CD4-positive, alpha-beta T cell treated with Interleukin-21 for 1 hour (primary cell): ENCODE results near the gene MCM10.
"Not testable (repeated sequence)": the region's sequence is repeated elsewhere in the genome, so short reads cannot be mapped to it uniquely, and the experiment has no call there.

Experiments used
- DNase-seq: peaks from one replicate; pipeline ENCODE4 v3.0.0-alpha.2; 2020

The MCM10 gene

DNA sequence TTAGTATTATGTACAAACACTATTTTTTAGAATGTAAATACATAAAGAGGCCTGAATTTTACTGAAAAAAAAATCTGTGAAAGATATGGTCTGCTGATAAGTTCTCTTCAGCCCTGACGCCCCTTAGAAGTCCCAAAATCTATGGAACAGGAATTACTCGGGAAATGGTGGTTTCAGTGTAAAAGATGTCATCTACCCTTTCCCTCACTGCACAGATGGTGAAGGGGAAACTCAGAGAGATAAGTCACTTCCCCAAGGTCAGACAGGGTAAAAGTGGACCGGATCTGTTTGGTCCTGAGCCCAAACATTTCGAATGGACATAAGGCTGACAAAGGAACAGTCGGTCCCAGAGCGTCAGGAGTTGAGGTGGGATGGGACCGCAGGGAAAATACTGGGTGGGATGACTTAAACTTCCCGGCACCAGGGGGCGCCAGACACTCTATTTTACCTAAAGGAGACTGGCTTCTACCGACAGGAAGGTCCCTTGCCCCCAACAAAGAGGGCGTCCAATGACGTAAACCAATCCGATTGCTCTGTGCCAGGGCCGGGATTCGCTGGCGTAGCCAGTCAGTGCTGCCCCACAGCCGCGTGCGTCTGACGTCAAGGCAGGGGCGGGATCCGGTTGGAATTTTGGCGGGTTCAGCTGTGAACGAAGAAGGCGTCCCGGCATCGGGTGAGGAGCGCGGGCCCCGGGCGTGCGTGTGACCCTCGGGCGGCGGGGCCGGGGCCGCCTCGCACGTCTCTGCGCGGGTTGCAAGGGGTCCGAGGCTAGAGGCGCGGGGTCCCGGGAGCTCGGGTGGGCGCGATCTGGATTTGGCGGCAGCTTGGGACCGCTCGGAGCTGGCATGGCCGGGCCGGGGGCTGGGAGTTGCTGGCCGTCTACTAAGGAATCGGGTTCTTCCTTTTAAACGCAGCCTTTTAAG, at the start of gene MCM10:
Gene MCM10 (plus strand): TSS at position 625 of the 923 bp plus-strand sequence. CDS start 2,645 bp downstream, outside the sequence.
- DNase-seq: peak; percentile 98

DNA sequence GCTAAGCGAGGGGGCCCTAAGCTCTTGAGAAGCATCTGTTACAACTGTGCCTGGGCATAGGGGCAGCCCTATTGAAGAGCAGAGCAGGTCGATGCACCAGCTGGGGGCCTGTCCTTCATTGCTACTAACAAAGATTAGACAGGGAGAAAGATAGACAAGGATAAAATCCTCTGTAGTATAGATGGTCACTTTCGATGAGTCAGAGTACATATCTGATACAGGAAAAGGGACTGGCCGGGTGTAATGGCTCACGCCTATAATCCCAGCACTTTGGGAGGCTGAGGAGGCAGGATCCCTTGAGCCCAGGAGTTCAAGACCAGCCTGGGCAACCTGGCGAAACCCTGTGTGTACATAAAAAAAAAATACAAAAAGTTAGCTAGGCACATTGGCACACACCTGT, 47.8 kb upstream of the MCM10 start:
- no peak for DNase-seq

DNA sequence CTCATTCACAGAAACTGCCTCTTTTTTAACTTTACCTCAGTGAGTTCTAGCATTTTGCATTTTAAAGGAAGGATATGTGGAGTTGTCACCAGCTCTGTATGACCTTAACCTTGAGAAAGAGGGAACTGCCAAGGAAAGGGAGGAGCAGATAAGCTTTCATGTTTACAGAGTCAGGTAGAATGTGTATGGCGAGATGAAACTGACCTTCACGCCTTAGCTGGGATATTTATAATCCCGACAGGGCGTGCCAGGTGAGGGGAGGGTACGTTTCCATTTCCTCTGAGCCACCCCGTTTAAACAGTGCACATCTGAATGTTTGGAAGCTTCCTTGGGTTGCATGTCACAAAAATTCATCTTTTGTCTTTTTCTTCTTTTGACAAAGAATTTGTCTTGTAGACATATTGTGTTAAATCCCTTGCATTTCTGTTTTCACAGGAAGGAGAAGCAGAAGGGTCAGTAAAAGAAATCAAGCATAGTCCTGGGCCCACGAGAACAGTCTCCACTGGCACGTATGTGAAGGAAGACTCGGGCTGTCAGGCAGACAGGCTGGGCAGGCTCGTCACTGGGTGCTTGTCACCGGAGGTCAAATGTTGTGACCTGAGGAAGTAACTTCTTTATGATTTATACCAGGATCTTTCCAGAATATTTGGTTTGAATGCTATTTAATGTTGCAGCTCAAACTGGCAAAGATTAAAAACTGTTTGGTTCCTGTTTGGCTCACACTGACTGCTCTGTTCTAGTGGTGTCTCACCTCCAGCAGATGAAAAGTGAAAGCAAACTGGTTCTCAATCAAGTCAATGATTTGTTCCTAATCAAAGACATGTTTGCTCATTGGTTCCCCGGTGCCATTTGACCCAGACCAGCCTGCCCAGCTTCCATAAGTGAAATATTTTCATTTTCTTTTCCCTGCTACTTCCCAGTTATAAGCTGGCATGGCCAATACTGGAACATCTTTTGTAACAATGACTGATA, 45.2 kb upstream of the MCM10 start:
- peak; percentile 55 for DNase-seq

DNA sequence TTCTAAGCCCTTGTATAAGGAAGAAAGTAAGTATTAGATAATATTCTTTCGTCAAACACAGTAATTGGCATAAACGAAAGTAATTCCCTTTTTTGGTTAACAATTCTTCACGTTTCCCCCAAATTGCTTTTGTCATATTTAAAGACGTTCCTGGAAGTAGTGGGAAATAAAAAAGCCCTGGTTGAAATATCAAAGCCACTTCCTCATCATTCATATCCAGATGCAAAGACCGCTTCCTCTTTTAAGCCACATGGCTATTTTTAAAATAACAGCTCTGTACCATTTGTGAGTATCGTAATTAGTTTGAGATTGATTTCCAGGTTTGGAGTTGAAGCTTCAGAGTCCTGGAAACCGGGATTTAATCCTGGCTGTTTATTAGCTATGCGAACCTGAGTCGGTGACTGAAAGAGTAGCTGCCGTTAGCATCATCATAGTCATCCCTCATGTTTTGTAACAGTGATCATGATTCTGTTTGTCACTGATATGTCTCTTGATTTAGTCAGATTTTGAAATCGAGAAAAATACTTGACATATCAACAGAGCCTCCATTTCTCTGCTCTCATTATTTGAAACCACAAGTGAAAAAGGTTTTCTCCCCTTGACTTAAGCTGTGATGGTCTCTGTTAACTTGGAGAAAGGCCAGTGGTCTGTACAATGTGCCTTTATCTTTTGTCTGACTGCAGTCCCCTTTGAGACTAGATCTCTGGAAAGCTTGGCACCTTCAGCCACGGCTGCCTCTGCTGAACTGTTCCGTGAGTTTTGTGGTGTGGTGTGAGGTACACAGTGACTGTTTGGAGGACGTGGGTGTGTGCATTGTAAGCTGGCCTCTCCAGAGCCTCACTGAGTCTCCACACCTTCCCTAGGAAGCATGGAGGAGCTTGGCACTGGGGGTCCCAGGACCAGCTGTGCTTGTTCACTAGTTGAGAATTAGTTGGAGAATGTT, 43.2 kb upstream of the MCM10 start:
- no peak for DNase-seq

DNA sequence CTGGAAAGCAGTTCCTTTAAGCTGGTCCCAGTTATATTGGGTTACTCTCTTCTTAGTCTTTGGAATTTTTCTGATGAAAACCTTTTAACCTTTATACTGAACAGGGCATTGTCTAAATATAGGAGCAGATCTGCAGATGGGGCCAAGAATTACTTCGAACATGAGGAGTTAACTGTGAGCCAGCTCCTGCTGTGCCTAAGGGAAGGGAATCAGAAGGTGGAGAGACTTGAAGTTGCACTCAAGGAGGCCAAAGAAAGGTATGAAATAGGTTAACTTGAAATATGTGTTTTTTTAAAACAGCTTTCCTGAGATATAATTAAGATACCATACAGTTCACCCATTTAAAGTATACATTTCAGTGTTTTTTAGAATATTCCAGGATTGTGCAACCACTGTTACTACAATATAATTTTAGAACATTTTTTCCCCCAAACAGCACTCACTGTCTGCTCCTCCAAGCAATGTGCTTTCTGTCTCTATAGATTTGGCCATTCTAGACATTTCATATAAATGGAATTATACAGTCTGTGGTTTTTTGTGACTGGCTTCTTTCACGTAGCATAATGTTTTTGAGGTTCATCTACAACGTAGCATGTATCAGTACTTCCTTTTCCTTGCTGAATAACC, 42.5 kb upstream of the MCM10 start:
- no peak for DNase-seq

DNA sequence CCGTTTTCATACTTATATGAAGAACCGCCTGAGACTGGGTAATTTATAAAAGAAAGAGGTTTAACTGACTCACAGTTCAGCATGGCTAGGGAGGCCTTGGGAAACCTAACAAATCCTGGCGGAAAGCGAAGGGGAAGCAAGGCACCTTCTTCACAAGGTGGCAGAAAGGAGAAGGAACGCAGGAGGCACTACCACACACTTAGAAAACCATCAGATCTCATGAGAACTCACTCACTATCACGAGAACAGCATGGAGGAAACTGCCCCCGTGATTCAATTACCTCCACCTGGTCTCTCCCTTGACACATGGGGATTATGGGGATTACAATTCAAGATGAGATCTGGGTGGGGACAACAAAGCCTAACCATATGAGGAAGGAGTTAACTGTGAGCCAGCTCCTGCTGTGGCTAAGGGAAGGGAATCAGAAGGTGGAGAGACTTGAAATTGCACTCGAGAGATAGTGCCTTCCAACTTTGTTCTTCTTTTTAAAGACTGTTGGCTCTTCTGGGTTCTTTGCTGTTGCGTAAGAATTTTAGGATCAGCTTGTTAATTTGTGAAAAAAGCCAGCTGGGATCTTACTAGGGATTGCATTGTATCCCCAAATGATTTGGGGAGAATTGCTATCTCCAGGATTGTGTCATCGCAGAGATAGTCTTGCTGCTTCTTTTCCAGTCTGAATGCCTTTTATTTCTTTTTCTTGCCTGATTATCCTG, 40.4 kb upstream of the MCM10 start:
- no peak for DNase-seq

DNA sequence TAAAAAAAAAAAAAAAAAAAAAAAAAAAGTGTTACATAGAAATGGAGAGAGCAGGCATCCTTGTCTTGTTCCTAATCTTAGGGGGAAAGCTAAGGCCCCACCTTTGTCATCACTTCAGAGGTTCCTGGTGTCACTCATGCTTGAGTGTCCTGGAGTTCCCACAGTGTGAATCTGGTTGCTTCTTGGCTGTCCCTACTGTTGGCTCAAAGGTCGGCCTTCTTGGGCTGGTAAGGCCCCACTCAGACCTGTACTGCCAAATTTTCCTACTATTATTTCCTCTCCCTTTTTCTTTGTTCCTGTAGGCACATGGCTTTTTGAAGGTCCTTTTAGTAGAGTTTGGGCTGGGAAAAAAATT, 39.9 kb upstream of the MCM10 start:
- DNase-seq: no peak

DNA sequence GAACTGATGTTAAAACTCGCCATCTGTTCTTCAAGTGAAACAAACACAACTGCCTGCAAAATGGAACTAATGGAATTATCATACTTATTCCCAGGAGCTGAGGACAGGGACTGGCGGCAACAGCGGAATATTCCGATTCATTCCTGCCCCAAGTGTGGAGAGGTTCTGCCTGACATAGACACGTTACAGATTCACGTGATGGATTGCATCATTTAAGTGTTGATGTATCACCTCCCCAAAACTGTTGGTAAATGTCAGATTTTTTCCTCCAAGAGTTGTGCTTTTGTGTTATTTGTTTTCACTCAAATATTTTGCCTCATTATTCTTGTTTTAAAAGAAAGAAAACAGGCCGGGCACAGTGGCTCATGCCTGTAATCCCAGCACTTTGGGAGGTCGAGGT, 24.7 kb upstream of the MCM10 start:
- DNase-seq: no peak

DNA sequence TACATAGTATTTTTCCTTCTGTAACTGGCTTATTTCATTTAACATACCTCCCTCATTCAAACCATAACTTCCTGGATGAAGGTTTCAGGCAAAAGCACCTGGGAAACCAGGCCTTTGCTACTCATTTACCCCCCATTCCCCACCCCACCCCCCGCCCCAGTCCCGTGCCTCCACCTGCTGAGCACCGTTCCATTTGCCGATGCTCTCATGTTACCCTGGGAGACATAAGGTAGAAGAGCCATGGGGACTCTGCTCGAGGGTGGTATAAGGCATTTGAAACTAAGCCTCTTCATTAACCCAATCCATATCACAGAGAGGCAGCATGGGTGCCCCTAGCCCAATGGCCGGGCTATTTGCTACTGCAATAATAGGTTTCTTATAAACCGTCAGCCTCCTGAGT, 22.2 kb upstream of the MCM10 start:
- no peak for DNase-seq

DNA sequence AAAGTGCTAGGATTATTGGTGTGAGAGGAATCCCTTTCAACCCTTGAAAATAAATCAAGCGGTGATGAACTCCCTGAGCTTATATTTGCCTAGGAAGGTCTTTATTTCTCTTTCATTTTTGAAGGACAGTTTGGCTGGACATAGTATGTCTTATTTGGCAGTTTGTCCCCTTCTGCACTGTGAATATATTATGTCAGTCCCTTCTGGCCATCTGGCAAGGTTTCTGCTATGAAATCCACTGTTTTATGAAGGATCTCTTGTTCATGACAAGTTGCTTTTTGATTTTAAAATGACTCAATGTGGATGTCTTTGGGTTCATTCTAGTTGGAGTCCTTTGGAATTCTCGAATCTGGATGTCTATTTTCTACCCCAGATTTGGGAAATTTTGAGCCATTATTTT, 21.7 kb upstream of the MCM10 start:
- DNase-seq: no peak

DNA sequence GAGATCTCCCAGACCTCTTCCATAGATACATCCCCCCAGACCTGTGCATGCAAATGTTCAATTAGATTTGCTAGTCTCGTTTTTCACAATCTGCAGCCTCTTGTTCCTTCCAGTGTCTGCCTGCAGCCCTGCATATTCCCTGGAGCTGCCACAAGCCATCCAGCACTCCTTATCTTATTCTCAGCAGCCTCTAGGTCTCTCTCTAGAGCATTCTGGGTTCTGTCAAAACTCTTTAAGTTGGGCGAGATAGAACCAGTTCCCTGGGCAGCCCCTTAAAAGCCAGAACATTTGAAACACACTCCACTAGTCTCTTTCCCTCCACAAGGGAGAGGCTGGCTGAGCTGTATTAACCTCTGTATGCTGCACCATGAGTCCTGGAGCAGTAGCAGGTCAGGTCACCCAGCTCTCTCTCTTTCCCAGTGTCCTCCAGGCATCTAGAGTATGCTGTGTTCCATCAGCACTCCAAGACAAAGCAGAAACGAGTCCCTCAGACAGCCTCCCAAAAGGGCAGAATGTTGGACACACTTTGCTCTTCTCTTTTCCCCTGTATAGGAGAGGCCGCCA, 20.6 kb upstream of the MCM10 start:
- no peak for DNase-seq

DNA sequence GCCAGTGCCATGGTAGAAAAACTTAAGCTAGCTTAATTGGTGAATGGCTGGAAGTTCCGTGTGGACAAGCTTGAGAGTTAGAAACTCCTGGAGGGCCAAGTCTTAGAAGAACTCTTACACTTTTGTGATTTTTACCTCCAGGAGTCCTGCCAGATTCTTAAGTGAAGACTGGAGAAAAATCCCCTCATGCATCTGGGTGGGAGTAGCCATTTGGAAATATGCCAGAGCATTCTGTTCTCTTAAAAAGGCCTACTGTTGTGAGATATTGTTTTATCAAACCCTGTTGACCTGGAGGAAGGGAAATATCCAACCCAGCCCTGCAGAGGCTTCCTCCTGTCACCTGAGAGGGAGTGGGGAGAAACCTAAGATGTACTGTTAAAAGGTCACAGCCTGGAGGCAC, 17.6 kb upstream of the MCM10 start:
- DNase-seq: no peak

DNA sequence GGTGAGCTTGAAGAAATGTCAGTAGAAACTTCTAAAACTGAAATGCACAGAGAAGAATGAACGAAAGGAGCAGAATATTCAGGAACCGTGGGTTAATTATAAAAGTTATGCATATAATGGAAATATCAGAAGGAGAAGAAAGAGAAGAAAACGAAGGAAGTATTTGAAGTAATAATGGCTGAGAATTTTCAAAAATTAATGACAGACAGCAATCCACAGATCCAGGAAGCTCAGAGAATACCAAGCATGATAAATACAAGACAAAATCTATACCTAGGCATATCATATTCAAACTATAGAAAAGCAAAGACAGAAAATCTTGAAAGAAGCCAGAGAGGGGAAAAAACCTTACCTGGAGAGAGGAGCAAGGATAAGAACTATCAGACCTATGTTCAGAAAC, 16.5 kb upstream of the MCM10 start:
- no peak for DNase-seq

DNA sequence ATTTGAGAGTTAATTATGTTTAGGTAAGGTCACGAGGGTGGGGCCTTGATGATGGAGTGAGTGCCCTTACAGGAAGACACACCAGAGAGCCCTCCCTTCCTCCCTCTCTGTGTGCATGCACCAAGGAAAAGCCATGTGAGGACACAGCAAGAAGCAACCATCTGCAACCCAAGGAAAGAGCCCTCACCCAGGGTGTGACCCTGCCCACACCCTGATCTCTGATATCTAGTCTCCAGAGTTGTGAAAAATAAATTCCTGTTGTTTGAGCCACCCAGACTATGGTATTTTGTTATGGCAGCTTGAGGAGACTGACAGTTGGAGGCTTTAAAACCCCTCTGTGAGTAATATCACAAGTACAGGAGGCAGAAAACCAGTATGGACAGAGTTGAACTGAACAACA, 15.0 kb upstream of the MCM10 start:
- DNase-seq: no peak

DNA sequence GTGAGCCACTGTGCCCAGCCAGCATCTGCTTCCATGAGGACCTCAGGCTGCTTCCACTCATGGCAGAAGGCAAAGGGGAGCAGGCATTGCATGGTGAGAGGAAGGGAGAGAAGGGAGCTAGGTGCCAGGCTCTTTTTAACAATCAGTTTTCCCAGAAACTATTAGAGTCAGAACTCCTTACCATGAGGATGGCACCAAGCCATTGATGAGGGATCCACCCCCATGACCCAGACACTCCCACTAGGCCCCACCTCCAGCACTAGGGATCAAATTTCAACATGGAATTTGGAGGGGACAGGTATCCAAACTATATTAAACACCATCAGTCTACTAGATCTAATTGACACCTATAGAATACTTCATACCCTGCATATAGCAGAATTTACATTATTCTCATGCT, 14.2 kb upstream of the MCM10 start:
- DNase-seq: no peak

DNA sequence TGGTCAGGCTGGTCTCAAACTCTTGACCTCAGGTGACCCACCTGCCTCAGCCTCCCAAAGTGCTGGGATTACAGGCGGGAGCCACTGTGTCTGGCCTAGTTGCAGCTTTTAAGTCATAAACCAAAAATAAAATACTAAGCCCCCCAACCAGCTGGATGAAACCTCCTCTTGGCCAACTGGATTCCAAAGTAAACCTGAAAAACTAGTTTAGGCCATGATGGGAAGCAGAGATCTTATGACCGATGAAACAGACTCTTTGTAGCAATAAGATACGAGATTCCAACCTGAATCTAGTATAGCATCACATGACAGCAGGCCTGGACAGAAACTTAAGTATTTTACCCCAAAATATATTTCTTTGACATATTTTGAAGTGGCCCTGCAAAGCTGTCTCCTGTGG, 9.1 kb upstream of the MCM10 start:
- DNase-seq: no peak

DNA sequence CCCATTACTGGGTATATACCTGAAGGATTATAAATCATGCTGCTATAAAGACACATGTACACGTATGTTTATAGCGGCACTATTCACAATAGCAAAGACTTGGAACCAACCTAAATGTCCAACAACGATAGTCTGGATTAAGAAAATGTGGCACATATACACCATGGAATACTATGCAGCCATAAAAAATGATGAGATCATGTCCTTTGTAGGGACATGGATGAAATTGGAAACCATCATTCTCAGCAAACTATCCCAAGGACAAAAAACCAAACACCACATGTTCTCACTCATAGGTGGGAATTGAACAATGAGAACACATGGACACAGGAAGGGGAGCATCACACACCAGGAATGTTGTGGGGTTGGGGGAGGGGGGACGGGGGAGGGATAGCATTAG, 5.5 kb upstream of the MCM10 start:
- not testable (repeated sequence) for DNase-seq

DNA sequence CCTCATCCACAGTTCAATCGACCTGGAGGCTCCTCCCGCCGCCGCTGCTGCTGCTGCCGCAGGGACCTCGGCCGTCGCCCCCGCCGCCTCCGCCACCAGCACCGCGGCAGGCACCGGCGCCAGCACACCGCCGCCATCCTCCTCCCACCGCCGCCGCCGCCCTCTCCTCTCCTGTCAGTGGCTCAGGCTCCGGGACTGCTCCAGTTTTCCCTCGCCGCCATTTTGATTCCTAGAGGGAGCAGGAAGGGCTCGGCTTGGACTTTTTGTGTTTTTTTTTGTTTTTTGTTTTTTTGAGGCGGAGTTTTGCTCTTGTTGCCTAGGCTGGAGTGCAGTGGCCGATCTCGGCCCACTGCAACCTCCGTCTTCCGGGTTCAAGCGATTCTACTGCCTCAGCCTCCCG, 3.0 kb upstream of the MCM10 start:
- peak; percentile 21 for DNase-seq

DNA sequence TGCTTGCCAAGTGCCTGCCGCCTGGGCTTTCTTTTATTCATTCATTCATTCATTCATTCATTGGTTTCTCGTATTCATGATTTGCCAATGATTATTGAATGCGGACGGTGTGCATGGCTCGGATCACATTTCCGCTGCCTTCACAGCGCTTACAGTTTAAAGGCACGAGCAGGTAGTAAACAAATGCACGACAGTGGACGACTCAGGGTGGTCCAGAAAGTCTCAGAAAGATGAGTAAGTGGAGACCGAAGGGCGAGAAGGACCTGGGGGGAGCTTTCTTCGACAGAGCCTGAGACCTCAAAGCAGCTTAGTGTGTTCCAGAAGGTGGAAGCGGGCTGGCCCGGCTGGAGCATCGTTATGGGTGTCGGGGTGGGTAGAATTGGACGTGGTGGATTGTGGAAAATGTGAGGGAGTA, 506 bp downstream of the MCM10 start:
- DNase-seq: no peak

DNA sequence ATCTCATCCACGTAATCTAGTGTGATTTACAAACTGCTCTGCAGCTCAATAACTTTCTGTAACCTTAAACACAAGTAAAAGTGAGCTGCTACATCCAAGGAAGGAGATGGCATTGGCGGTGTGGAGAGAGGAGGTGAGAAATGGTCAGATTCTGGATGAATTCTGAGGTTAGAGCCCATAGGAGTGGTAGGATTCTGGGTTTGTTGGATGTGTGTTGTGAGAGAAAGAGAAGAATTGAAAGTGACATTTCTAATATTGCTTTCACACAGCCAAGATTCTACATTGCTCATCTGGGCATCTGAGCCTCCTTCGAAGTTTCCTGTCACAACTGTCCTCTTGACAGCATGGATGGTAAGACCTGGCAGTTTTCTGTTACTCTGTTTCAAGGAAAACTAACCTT, 2.5 kb downstream of the MCM10 start:
- no peak for DNase-seq

DNA sequence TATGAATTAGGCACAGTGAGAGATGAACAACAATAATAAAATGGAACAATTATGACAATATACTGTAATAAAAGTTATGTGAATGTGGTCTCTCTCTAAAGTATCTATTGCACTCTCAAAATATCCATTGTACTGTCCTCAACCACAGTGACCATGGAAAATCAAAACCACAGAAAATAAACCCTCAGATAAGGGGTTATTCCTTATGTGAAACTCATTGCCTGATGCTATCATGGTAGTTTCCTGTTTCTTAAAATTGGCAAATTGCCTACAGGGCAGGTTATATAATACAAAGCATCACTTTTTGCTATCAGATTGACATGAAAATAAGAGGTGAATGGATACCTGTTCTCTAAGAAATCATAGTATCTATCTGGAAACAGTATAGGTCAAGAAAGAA, 3.8 kb downstream of the MCM10 start:
- peak; percentile 27 for DNase-seq
